GM21717 (cell line): ENCODE results near the gene DMD.
"Not testable (repeated sequence)": the region's sequence is repeated elsewhere in the genome, so short reads cannot be mapped to it uniquely, and the experiment has no call there.

Experiments used
- ATAC-seq: cut with Tn5 transposase; IDR thresholded peaks from one replicate; pipeline ENCODE4 v1.9.1; 2021; ENCODE audit warnings: mild to moderate bottlenecking, moderate library complexity; ENCODE audit not compliant: unreplicated experiment

Gene DMD

GRCh38 chrX:33211356-33212260, at the start of gene DMD:
Gene DMD, minus strand, starts transcription at chrX:33211549. Its CDS starts 237 bp downstream, at chrX:33211312.
- no peak for ATAC-seq

GRCh38 chrX:33252306-33252825, 41.0 kb upstream of the DMD start:
- no peak for ATAC-seq

- no peak for ATAC-seq
Measured at GRCh38 chrX:33218819-33219218, 7.5 kb upstream of the DMD start.

DNA sequence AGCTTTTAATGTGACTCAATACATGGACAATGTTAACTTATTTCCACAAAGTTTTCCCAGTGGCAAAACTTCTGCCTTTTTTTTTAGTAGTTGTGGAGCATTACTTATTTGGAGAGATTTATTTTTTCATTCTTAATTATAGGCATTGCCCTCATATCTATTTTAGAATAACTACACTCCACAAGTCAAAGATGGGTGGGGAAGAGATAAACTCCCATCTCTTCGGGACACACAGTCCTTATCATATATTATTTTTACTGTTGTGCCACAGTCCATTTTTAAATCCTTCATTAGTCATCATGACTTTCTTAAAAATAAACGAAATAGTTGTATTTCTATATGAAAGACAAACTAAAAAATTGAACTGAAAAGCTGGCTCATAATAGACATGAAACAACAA, 1.2 kb downstream of the DMD start:
- no peak for ATAC-seq

DNA sequence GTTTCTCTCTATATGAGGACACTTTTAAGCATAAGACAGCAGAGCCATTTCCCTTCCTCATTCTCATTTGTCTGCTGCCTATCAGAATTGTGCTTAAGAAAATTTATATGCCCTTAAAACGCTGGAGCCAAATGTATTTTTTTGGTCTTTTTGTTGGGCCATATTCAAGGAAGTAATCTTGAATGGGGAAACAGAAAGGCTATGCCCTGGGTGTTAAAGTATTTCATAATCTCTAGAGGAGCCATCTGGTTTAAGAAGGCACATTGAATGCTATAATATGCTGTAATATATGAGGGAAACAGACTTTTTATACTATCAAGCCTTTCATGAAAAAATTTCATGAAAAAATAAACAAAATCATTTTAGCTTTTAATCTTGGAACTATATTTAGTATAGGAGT, 4.3 kb downstream of the DMD start:
- no peak for ATAC-seq

- ATAC-seq: no peak
Measured at GRCh38 chrX:33205321-33205720, 6.0 kb downstream of the DMD start.

DNA sequence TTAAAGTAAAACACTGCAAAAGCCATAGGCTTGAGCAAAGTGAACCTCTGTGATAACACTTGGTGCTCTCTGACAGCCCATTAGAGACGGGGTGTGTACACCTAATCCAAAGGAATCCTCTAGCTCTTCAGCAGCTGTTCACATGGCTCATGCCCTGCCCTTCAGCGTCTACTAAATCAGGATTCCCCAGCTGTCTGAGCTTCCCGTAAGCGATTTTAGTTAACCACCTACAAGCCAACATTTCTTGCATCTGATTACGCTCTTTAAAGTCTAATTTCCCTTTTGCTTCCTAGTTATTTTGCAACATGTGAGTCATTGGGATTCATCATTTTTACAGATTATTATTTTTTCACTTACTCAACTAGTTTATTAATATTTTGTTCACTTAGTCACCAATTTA, 6.5 kb downstream of the DMD start:
- ATAC-seq: no peak

DNA sequence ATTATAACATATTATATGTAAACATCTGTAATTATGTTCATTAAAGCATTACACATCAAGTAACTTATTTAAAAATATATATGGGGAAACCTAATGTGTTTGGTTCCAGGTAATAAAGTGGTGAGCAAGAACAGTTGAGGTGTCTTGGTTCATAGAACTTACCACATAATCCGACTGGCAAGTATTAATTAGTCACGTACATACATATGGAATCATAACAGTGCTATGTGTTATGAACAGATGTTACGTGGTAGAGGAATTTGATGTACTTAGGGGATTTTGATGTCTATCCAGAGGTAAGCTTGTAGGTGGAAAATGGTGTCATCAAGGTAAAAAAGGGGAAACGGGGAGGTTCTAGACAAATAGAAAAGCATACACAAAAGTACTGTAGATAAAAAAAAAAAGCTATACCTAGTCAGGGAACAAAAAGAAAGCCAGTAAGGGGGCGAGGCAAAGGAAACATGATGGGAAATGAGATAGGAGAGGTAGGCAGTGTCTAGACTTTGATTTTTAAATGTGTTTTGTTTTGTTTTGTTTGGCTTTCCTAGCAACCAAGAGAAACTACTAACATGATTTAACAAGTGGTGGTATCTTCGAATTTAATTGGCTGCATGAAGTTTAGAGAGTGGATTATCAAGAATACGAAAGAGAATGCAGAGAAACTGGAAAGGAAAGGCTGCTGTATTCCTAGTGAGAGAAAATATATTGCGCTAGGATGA, 12.6 kb downstream of the DMD start:
- no peak for ATAC-seq

DNA sequence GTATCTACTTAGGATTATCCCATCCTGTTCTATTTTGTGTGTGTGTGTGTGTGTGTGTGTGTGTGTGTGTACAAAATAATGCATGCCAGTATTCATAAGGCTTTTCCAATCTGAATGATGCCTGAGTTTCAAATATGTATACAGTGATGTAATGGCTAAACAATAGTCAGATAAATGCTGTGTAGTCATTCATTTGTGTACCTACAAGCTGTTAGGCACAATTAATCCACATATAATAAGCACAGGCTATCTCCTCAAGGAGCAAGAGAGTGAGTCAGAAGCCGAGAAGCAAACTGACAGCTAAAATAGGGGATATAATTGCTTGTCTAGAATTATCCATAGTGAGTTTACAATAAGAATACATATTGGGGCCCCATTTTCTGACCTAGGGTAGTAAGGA, 15.7 kb downstream of the DMD start:
- no peak for ATAC-seq

GRCh38 chrX:33194876-33195433, 16.4 kb downstream of the DMD start:
- ATAC-seq: no peak

GRCh38 chrX:33194289-33194688, 17.1 kb downstream of the DMD start:
- no peak for ATAC-seq

DNA sequence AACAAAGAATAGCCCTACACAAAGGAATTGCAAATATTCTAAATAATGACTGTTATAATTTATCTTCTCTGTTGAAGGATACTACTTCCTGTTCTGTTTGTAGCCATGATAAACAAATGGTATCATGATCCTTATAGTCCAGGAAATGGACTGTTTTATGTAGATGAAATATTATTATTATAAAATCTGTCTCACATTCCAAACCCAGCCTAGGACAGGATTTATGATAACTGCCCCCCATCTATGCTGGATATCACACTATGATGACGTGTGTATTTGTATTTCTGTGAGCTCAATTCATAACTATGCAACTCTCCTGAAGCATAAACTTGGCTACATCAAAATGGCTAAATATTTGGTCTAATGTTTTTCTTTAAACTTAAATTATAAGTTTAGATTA, 21.3 kb downstream of the DMD start:
- ATAC-seq: no peak

GRCh38 chrX:33188881-33189280, 22.5 kb downstream of the DMD start:
- no peak for ATAC-seq

- no peak for ATAC-seq
Measured at GRCh38 chrX:33188286-33188685, 23.1 kb downstream of the DMD start.

GRCh38 chrX:33184803-33185202, 26.5 kb downstream of the DMD start:
- ATAC-seq: not testable (repeated sequence)

DNA sequence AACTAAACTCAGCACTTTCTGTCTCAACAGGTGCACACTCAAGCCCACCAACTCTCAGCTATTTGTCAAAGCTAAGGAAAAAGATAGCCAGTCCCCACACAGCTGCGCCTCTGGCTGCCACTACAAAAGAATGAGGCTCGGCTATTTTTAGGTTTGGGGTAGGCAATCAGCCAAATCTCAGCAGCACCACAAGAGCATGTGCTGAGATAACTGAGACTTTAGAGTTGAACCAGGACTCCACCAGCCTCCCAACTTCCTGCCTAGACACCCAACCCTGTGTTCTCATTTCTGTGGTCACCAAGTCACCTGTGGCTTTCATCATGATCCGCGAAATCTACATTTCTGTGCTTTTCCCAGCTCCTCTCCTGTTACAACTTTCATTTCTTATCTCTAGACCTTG, 28.0 kb downstream of the DMD start:
- ATAC-seq: no peak

- no peak for ATAC-seq
Measured at GRCh38 chrX:33178690-33179089, 32.7 kb downstream of the DMD start.

GRCh38 chrX:33178218-33178617, 33.1 kb downstream of the DMD start:
- no peak for ATAC-seq

- no peak for ATAC-seq
Measured at GRCh38 chrX:33175201-33175600, 36.1 kb downstream of the DMD start.

DNA sequence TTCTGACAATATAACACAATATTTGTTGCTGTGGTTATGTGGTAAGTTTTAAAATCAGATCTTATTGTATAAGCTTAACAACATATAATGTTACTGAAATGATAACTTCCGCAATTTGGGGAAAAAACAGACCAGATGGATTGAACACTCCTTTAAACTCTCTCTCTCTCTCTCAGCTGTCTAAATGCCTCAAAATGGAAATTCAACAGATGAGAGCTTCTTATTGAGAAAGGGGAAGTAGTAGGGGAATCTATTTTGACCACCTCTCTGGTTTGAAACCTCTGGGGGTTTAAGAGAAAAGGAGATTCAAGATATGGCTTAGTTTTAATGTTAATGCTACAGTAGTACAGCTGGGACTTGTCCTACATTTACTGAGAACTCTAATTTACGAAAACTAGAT, 40.3 kb downstream of the DMD start:
- ATAC-seq: no peak

- ATAC-seq: no peak
Measured at GRCh38 chrX:33161829-33162228, 49.5 kb downstream of the DMD start.

- no peak for ATAC-seq
Measured at GRCh38 chrX:33160273-33160672, 51.1 kb downstream of the DMD start.
